ENCODE data around the gene ZNF423.

The ZNF423 gene

DNA sequence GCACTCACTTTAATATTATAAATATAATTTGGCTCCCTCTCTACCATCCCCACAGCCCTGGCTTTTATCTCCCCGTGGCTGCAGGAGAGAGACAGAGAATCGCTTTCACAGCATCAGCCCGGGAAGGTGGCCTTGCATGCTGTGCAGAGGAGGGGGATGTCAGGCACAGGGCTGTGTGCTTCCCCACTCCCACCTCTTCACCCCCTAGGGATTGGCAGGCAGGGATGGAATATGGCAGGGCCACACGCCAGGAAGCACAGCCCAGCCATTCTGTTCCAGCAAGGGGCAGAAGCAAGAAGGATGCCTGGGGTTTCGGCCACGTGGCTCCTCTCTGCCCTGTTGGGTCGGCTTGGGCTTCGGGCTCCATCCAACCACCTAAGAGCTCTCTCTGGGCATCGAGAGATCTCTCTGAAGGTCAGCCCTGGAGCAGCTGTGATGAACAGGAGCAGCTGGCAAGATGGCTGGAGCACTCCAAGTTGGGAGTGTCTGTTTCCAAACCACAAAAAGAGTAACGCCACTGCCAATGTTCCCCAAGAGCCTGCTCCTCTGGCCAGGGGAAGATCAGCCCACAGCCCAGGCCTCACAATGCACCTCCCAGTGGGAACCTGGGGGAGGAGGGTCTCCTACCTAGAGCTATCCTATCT, 259.1 kb downstream of the ZNF423 start:
- TF ChIP-seq SIN3A (IDR thresholded peaks at IDR 0.05; ENCODE audit: borderline replicate concordance, insufficient read depth, low read length), result no peak
- TF ChIP-seq, protein P1, sequence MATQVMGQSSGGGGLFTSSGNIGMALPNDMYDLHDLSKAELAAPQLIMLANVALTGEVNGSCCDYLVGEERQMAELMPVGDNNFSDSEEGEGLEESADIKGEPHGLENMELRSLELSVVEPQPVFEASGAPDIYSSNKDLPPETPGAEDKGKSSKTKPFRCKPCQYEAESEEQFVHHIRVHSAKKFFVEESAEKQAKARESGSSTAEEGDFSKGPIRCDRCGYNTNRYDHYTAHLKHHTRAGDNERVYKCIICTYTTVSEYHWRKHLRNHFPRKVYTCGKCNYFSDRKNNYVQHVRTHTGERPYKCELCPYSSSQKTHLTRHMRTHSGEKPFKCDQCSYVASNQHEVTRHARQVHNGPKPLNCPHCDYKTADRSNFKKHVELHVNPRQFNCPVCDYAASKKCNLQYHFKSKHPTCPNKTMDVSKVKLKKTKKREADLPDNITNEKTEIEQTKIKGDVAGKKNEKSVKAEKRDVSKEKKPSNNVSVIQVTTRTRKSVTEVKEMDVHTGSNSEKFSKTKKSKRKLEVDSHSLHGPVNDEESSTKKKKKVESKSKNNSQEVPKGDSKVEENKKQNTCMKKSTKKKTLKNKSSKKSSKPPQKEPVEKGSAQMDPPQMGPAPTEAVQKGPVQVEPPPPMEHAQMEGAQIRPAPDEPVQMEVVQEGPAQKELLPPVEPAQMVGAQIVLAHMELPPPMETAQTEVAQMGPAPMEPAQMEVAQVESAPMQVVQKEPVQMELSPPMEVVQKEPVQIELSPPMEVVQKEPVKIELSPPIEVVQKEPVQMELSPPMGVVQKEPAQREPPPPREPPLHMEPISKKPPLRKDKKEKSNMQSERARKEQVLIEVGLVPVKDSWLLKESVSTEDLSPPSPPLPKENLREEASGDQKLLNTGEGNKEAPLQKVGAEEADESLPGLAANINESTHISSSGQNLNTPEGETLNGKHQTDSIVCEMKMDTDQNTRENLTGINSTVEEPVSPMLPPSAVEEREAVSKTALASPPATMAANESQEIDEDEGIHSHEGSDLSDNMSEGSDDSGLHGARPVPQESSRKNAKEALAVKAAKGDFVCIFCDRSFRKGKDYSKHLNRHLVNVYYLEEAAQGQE (IDR thresholded peaks at IDR 0.05; ENCODE audit: insufficient read depth in 1 of 2, low read depth in 2 of 2, low read length in 2 of 2), result no peak

DNA sequence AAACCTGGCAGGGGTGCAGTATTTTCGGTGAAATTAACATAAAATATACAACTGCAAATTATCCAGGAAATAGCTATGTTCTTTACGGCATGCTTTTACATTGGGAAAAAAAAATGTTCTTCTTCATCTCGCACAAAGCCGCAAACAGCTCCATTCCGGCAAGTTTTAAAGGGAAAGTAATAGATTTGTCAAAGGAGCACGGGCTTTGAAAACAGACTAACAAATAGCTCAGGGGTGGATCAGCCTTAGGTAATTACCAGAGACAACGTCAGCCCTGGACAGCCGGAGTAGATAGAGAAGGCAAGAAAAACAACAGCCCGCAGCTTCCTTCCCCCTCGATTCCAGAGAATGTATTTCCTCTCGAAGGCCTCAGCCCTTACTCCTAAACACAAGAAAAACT, 259.8 kb downstream of the ZNF423 start:
- TF ChIP-seq SIN3A (IDR thresholded peaks at IDR 0.05; ENCODE audit: borderline replicate concordance, insufficient read depth, low read length) (peak; percentile 32; the same call in 1 of the 2 replicates), TAF1 (IDR thresholded peaks at IDR 0.05; ENCODE audit: borderline replicate concordance, insufficient read depth, low read length) (no peak)
- TF ChIP-seq, protein P1 (IDR thresholded peaks at IDR 0.05; ENCODE audit: insufficient read depth in 1 of 2, low read depth in 2 of 2, low read length in 2 of 2), result no peak

DNA sequence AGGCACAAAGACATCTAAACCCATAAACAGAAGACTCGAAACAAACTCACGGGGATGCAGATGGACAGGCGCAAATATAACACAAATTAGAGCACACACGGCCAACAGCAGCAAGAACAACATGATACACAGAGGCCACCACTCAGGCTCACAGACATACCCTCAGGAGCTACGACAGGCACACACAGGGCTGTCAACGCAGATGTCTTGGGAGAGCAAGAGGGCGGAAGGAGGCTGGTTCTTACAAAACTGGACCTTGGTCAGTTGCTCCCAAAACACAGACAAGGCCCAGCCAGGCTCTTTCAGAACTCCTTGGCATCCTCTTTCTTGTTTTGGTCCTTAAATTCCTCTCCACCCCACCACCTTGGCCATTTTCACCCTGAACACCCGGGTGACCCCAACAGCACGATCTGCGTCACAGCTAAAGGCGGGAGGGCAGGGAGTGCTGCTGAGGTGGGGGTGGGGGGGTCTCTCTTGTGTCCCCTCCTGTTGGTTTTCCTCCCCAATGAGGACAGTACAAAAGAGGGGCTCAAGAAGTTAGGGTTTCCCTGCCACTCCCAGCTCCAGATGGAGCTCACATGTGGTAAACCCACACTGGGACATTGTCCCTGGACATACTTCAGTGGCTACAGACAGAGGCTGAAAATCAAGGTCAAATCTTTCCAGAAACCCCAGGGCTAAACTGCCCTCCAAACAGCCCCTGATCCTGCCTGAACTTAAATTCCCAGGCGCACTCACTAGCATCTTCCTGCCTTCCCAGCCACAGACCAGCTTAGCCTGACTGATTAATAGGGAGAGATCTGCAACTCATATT, 261.0 kb downstream of the ZNF423 start:
- TF ChIP-seq SIN3A (IDR thresholded peaks at IDR 0.05; ENCODE audit: borderline replicate concordance, insufficient read depth, low read length), result no peak
- no peak for TF ChIP-seq FOXP2 (optimal IDR thresholded peaks at IDR 0.05; ENCODE audit: borderline replicate concordance, extremely low read depth, extremely low read length, insufficient read depth)
- no peak for TF ChIP-seq POLR2AphosphoS5 (IDR thresholded peaks at IDR 0.05; ENCODE audit: low read depth, low read length)
- TF ChIP-seq, protein P1 (IDR thresholded peaks at IDR 0.05; ENCODE audit: insufficient read depth in 1 of 2, low read depth in 2 of 2, low read length in 2 of 2), result no peak
- no peak for TF ChIP-seq TAF1 (IDR thresholded peaks at IDR 0.05; ENCODE audit: borderline replicate concordance, insufficient read depth, low read length)

DNA sequence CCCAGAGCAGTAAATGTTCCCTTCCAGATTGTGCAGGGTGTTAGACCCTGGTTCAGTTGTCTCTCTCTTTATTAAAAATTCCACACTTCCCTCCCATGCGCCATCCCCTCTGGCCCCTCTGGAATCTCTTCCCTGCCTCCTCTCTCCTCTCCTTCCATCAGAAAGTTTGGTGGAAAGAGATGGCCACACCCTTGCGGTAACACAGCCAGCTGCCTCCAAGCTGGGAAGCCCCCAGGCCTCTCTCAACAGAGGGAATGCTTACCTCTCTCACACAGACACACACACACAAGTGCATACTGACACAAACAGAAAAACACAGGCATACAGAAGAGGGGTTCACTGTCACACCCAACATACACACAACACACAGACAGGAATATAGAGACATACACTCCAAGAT, 261.8 kb downstream of the ZNF423 start:
- TF ChIP-seq, protein P1 (IDR thresholded peaks at IDR 0.05; ENCODE audit: insufficient read depth in 1 of 2, low read depth in 2 of 2, low read length in 2 of 2), result no peak
- TF ChIP-seq SIN3A (IDR thresholded peaks at IDR 0.05; ENCODE audit: borderline replicate concordance, insufficient read depth, low read length) (no peak), POLR2AphosphoS5 (IDR thresholded peaks at IDR 0.05; ENCODE audit: low read depth, low read length) (no peak), FOXP2 (optimal IDR thresholded peaks at IDR 0.05; ENCODE audit: borderline replicate concordance, extremely low read depth, extremely low read length, insufficient read depth) (no peak), TAF1 (IDR thresholded peaks at IDR 0.05; ENCODE audit: borderline replicate concordance, insufficient read depth, low read length) (no peak)

Data from PFSK-1 (cell line).